HG02798 (cell line): ENCODE measurements around the gene DDX31.

Source experiments
- ATAC-seq: cut with Tn5 transposase; IDR thresholded peaks from one replicate; pipeline ENCODE4 v1.9.1; 2021; ENCODE audit warnings: mild to moderate bottlenecking; ENCODE audit not compliant: unreplicated experiment, poor library complexity

Gene DDX31

GRCh38 chr9:132552041-132552440 is 117.7 kb downstream of the DDX31 start:
- no peak for ATAC-seq

- ATAC-seq, result no peak
Observed at GRCh38 chr9:132551556-132551955, 118.2 kb downstream of the DDX31 start.

- no peak for ATAC-seq
Observed at GRCh38 chr9:132548751-132549640, 120.8 kb downstream of the DDX31 start.

- ATAC-seq, result no peak
Observed at GRCh38 chr9:132547976-132548730, 121.6 kb downstream of the DDX31 start.

GRCh38 chr9:132547436-132547835 is 122.3 kb downstream of the DDX31 start:
- no peak for ATAC-seq

GRCh38 chr9:132547052-132547431 is 122.7 kb downstream of the DDX31 start:
- ATAC-seq, result no peak

GRCh38 chr9:132546148-132547051 is 123.4 kb downstream of the DDX31 start:
- ATAC-seq, result no peak

- ATAC-seq, result no peak
Observed at GRCh38 chr9:132545578-132545977, 124.2 kb downstream of the DDX31 start.

- no peak for ATAC-seq
Observed at GRCh38 chr9:132543960-132544359, 125.8 kb downstream of the DDX31 start.

- no peak for ATAC-seq
Observed at GRCh38 chr9:132543251-132543650, 126.5 kb downstream of the DDX31 start.
